Neural progenitor cell (in vitro differentiated cells): ENCODE data around the gene TBXT.

Experiments used
- EZH2 ChIP-seq: fragments of 200-600 bp; sonication (generic); IDR thresholded peaks from 2 replicates; pipeline ENCODE4 v1.6.1; 2017; ENCODE audit warnings: antibody characterized with exemption, mild to moderate bottlenecking, moderate library complexity
- TF ChIP-seq, protein P1 (sequence below): fragments of 200-600 bp; sonication (generic); IDR thresholded peaks from 2 replicates; pipeline ENCODE4 v1.5.1; 2017; ENCODE audit warnings: antibody characterized with exemption, mild to moderate bottlenecking

DNA sequence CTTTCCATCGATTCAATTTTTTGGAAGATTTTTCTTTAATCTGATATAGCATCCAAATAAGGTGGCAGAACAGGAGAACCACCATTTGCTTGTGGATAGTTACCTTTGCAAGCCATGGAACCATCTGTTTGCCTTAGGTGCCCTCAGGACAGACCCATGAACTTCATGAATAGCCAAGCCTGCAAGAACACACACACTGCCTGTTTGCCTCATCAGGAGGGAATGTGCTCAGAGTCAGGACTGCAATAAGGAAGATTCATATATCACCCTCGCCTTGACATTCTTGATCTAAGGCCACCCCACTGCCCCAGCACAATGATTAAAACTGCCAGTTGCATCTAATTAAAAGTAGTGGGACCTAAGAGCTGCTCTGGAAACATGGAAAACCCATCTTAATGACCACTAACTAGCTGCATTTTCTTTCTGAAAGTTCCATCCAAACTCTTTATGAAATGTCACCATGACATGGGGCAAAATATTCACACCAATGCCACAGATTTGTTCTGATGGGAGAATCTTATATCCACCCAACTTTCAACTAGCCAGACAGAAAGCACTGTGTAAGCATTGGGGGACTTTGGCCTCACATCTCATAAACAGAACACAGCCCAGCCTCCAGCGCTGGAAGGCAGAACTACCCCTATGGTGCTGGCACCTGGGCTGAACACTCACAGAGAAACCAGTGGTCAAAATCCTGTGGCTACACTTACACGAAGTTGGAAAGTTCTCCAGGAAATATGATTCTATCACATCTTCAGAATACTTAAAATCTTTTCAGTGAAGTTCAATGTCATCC is 48.3 kb downstream of the TBXT start:
- TF ChIP-seq, protein P1, sequence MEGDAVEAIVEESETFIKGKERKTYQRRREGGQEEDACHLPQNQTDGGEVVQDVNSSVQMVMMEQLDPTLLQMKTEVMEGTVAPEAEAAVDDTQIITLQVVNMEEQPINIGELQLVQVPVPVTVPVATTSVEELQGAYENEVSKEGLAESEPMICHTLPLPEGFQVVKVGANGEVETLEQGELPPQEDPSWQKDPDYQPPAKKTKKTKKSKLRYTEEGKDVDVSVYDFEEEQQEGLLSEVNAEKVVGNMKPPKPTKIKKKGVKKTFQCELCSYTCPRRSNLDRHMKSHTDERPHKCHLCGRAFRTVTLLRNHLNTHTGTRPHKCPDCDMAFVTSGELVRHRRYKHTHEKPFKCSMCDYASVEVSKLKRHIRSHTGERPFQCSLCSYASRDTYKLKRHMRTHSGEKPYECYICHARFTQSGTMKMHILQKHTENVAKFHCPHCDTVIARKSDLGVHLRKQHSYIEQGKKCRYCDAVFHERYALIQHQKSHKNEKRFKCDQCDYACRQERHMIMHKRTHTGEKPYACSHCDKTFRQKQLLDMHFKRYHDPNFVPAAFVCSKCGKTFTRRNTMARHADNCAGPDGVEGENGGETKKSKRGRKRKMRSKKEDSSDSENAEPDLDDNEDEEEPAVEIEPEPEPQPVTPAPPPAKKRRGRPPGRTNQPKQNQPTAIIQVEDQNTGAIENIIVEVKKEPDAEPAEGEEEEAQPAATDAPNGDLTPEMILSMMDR: no peak
- TF ChIP-seq EZH2: no peak
